GM23338 (cell line): ENCODE results near the gene SCN4B.

Experiments used
- EZH2 ChIP-seq: fragments of 200-600 bp; sonication (generic); IDR thresholded peaks from one replicate; pipeline ENCODE4 v1.8.0; 2017; ENCODE audit warnings: antibody characterized with exemption, mild to moderate bottlenecking, low read depth; ENCODE audit not compliant: unreplicated experiment
- EZH2phosphoT487 ChIP-seq: fragments of 200-600 bp; sonication (generic); IDR thresholded peaks from one replicate; pipeline ENCODE4 v1.8.1; 2018; ENCODE audit warnings: antibody characterized with exemption; ENCODE audit not compliant: unreplicated experiment
- REST ChIP-seq: IDR thresholded peaks from one replicate; pipeline ENCODE4 v1.6.1; 2018; ENCODE audit warnings: antibody characterized with exemption; ENCODE audit not compliant: unreplicated experiment

- TF ChIP-seq REST = no peak
- no peak for TF ChIP-seq EZH2phosphoT487
- no peak for TF ChIP-seq EZH2
Measured at GRCh38 chr11:118176778-118177134, 24.1 kb upstream of the SCN4B start.
